Measurements from ENCODE around the gene CDC20. TPM values are rescaled to one million over a fixed set of nuclear protein-coding genes. Genes with fewer than 3 reads are reported as not detected.
A peak's percentile ranks its signal among the peaks of the same experiment; 100 is the strongest.

CDC20 gene
- total and polyA plus RNA-seq, 2 experiments from 2014 or later: 207 to 252 TPM

DNA sequence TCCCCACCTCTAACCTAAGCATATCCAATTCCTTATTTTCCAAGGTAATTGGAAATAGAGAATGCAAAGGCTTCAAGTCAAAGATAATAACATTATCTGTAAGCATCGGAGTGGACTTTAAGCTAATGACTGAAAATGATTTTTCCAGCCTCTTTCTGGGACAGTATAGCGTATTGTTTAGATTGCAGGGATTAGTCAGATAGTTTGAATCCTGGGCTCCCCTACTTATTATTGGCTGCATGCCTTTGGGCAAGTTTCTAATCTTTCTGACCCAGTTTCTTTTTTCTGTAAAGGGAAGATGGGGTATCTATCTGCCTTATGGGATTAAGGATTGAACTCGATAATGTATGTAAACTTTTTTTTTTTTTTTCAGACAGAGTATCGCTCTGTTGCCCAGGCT, 1.5 kb upstream of the CDC20 start:
- no peaks in the 10 kb centered on the region for H3K9me3 Mint-ChIP-seq
- H3K4me1 Mint-ChIP-seq: peaks cover 31% of the 10 kb centered on the region
- Histone ChIP-seq H3K4me3 (peak overlapping the region; percentile 91), H3K27me3 (ENCODE audit: insufficient read depth) (no peaks in the 10 kb centered on the region), H3K4me1 (ENCODE audit: insufficient read depth) (peaks cover 19% of the 10 kb centered on the region), H3K27ac (ENCODE audit: low read depth) (no peak overlapping the region), H4K20me1 (replicated peaks; ENCODE audit: insufficient read depth) (peaks cover 22% of the 10 kb centered on the region), H3F3A (replicated peaks; ENCODE audit: low read depth) (peaks cover 16% of the 10 kb centered on the region), H3K79me2 (replicated peaks; ENCODE audit: insufficient read depth) (peaks cover 37% of the 10 kb centered on the region), H3K4me2 (peak overlapping the region; percentile 90; the same call in 1 of the 2 replicates), H3K36me3 (ENCODE audit: insufficient read depth) (peaks cover 27% of the 10 kb centered on the region), H2AFZ (no peak overlapping the region), H3K9me2 (ENCODE audit: insufficient read depth) (no peaks in the 10 kb centered on the region)
- ATAC-seq (no peak), DNase-seq (ENCODE audit: low spot score) (no peak)
- H3K4me3 Mint-ChIP-seq: peak overlapping the region; percentile 95; the same call in 1 of the 3 replicates
- peaks cover 34% of the 10 kb centered on the region for H3K36me3 Mint-ChIP-seq (ENCODE audit: low read depth)
- no peak for TF ChIP-seq POLR2AphosphoS5 (IDR thresholded peaks at IDR 0.05; ENCODE audit: low read depth)
- no peak for TF ChIP-seq EZH2 (IDR thresholded peaks at IDR 0.05; ENCODE audit: low read depth, unreplicated experiment)
- TF ChIP-seq JUNB (IDR thresholded peaks at IDR 0.05; ENCODE audit: unreplicated experiment): no peak
- no peak overlapping the region for H3K27ac Mint-ChIP-seq
- peaks cover 22% of the 10 kb centered on the region for H3K27me3 Mint-ChIP-seq (ENCODE audit: insufficient read depth, low read depth, poor library complexity)

DNA sequence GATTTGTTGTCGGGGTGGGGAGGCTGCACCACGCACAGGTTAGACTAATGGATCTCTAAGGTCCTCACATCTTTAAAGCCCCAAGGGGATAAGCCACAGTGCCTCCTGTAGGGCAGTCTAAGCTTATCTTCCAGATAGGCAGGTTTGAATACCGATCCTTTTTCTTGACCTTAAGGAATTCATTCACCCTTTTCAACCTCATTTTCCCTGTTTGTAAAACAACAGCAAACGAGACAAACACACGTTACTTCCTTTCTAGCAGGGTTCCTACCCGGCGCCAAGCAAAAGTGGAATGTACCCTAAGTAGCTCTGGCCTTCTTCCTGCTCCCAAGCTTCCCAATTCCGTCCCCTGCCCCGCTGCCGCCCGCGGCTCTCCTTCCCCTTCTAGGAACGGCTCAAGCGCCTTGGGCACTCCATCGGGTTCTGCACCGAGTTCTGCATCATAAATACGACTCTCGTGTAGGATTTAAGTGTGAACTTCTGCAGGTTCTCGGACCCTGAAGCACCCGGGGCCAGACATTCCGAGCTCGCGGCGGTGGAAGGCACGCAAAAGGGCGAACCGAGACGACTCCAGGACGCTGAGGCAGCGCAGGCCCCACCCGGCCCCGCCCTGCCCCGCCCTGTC, 548 bp upstream of the CDC20 start:
- Histone ChIP-seq H3K4me3 (peak overlapping the region; percentile 91), H3K36me3 (ENCODE audit: insufficient read depth) (peaks cover 31% of the 10 kb centered on the region), H4K20me1 (replicated peaks; ENCODE audit: insufficient read depth) (peaks cover 30% of the 10 kb centered on the region), H2AFZ (peak overlapping the region; percentile 88), H3F3A (replicated peaks; ENCODE audit: low read depth) (peaks cover 24% of the 10 kb centered on the region), H3K9me2 (ENCODE audit: insufficient read depth) (no peaks in the 10 kb centered on the region), H3K27me3 (ENCODE audit: insufficient read depth) (no peaks in the 10 kb centered on the region), H3K4me1 (ENCODE audit: insufficient read depth) (peaks cover 19% of the 10 kb centered on the region), H3K27ac (ENCODE audit: low read depth) (peak overlapping the region; percentile 99), H3K4me2 (peak overlapping the region; percentile 90), H3K79me2 (replicated peaks; ENCODE audit: insufficient read depth) (peaks cover 37% of the 10 kb centered on the region)
- Mint-ChIP-seq H3K36me3 (ENCODE audit: low read depth) (peaks cover 44% of the 10 kb centered on the region), H3K9me3 (no peaks in the 10 kb centered on the region; the same call in 2 of the 3 replicates), H3K27me3 (ENCODE audit: insufficient read depth, low read depth, poor library complexity) (peaks cover 22% of the 10 kb centered on the region), H3K4me3 (peak overlapping the region; percentile 95), H3K4me1 (peaks cover 27% of the 10 kb centered on the region), H3K27ac (peak overlapping the region; percentile 99)
- peak; percentile 82 for DNase-seq (ENCODE audit: low spot score)
- peak; percentile 68 for ATAC-seq
- TF ChIP-seq, protein P1, sequence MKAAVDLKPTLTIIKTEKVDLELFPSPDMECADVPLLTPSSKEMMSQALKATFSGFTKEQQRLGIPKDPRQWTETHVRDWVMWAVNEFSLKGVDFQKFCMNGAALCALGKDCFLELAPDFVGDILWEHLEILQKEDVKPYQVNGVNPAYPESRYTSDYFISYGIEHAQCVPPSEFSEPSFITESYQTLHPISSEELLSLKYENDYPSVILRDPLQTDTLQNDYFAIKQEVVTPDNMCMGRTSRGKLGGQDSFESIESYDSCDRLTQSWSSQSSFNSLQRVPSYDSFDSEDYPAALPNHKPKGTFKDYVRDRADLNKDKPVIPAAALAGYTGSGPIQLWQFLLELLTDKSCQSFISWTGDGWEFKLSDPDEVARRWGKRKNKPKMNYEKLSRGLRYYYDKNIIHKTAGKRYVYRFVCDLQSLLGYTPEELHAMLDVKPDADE (IDR thresholded peaks at IDR 0.05): no peak
- TF ChIP-seq, protein P2, sequence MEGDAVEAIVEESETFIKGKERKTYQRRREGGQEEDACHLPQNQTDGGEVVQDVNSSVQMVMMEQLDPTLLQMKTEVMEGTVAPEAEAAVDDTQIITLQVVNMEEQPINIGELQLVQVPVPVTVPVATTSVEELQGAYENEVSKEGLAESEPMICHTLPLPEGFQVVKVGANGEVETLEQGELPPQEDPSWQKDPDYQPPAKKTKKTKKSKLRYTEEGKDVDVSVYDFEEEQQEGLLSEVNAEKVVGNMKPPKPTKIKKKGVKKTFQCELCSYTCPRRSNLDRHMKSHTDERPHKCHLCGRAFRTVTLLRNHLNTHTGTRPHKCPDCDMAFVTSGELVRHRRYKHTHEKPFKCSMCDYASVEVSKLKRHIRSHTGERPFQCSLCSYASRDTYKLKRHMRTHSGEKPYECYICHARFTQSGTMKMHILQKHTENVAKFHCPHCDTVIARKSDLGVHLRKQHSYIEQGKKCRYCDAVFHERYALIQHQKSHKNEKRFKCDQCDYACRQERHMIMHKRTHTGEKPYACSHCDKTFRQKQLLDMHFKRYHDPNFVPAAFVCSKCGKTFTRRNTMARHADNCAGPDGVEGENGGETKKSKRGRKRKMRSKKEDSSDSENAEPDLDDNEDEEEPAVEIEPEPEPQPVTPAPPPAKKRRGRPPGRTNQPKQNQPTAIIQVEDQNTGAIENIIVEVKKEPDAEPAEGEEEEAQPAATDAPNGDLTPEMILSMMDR (conservative IDR thresholded peaks at IDR 0.05; ENCODE audit: low read depth in 2 of 2): peak; percentile 66 to 76
- TF ChIP-seq POLR2AphosphoS5 (IDR thresholded peaks at IDR 0.05; ENCODE audit: low read depth): peak; percentile 76

DNA sequence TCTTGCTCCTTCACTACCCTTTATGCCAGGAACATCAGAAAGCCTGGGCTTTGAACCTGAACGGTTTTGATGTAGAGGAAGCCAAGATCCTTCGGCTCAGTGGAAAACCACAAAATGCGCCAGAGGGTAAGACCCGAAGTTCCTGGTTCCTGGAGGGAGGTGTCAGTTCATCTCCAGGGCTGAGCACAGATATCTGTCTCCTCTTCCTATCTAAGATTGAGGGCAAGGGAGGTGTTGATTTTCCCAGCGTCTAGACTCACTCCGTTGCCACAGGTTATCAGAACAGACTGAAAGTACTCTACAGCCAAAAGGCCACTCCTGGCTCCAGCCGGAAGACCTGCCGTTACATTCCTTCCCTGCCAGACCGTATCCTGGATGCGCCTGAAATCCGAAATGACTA, 915 bp downstream of the CDC20 start:
- Histone ChIP-seq H2AFZ (no peak overlapping the region), H3K9me2 (ENCODE audit: insufficient read depth) (no peaks in the 10 kb centered on the region), H4K20me1 (replicated peaks; ENCODE audit: insufficient read depth) (peaks cover 30% of the 10 kb centered on the region), H3F3A (replicated peaks; ENCODE audit: low read depth) (peaks cover 30% of the 10 kb centered on the region), H3K36me3 (ENCODE audit: insufficient read depth) (peaks cover 31% of the 10 kb centered on the region), H3K79me2 (replicated peaks; ENCODE audit: insufficient read depth) (peaks cover 37% of the 10 kb centered on the region), H3K4me1 (ENCODE audit: insufficient read depth) (peaks cover 19% of the 10 kb centered on the region), H3K4me2 (peak overlapping the region; percentile 92), H3K27ac (ENCODE audit: low read depth) (peak overlapping the region; percentile 78; the same call in 1 of the 2 replicates), H3K27me3 (ENCODE audit: insufficient read depth) (no peaks in the 10 kb centered on the region), H3K4me3 (peak overlapping the region; percentile 91)
- Mint-ChIP-seq H3K27ac (no peak overlapping the region; the same call in 1 of the 2 replicates), H3K9me3 (no peaks in the 10 kb centered on the region; the same call in 2 of the 3 replicates), H3K4me3 (peak overlapping the region; percentile 95), H3K36me3 (ENCODE audit: low read depth) (peaks cover 56% of the 10 kb centered on the region), H3K27me3 (ENCODE audit: insufficient read depth, low read depth, poor library complexity) (peaks cover 20% of the 10 kb centered on the region), H3K4me1 (peaks cover 27% of the 10 kb centered on the region)
- DNase-seq (ENCODE audit: low spot score): no peak
- no peak for ATAC-seq
- TF ChIP-seq EZH2 (IDR thresholded peaks at IDR 0.05; ENCODE audit: low read depth, unreplicated experiment) (no peak), POLR2AphosphoS5 (IDR thresholded peaks at IDR 0.05; ENCODE audit: low read depth) (no peak), ZNF114 (CRISPR knock-in tag; IDR thresholded peaks at IDR 0.05) (no peak), EZH2phosphoT487 (IDR thresholded peaks at IDR 0.05; ENCODE audit: unreplicated experiment) (no peak)
- TF ChIP-seq, protein P3, sequence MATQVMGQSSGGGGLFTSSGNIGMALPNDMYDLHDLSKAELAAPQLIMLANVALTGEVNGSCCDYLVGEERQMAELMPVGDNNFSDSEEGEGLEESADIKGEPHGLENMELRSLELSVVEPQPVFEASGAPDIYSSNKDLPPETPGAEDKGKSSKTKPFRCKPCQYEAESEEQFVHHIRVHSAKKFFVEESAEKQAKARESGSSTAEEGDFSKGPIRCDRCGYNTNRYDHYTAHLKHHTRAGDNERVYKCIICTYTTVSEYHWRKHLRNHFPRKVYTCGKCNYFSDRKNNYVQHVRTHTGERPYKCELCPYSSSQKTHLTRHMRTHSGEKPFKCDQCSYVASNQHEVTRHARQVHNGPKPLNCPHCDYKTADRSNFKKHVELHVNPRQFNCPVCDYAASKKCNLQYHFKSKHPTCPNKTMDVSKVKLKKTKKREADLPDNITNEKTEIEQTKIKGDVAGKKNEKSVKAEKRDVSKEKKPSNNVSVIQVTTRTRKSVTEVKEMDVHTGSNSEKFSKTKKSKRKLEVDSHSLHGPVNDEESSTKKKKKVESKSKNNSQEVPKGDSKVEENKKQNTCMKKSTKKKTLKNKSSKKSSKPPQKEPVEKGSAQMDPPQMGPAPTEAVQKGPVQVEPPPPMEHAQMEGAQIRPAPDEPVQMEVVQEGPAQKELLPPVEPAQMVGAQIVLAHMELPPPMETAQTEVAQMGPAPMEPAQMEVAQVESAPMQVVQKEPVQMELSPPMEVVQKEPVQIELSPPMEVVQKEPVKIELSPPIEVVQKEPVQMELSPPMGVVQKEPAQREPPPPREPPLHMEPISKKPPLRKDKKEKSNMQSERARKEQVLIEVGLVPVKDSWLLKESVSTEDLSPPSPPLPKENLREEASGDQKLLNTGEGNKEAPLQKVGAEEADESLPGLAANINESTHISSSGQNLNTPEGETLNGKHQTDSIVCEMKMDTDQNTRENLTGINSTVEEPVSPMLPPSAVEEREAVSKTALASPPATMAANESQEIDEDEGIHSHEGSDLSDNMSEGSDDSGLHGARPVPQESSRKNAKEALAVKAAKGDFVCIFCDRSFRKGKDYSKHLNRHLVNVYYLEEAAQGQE (IDR thresholded peaks at IDR 0.05; ENCODE audit: unreplicated experiment): no peak

All from GM23338 (cell line).